ENCODE results near the gene MAP1LC3B. TPM values are rescaled to one million over a fixed set of nuclear protein-coding genes. Genes with fewer than 3 reads are reported as not detected.

Gene MAP1LC3B
- total and polyA plus RNA-seq, 2 experiments from 2014 or later: 73.3 to 134 TPM

DNA sequence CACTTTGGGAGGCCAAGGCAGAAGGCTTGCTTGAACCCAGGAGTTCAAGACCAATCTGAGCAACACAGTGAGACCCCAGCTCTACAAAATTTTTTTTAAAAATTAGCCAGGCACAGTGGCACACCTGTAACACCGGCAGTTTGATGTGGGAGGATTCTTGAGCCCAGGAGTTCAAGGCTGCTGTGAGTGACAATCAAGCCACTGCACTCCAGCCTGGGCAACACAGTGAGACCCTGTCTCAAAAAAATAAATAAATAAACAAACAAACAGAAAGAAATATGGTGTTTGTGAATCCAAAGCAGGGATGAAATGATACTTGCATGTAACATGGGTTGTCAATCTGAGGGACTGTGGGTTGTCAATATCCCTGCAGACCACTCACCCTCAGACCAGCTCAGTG lies 25.2 kb upstream of the MAP1LC3B start:
- no peak for DNase-seq (ENCODE audit: low spot score)
- Histone ChIP-seq H3K4me1 (ENCODE audit: insufficient read depth) (peaks cover 11% of the 10 kb centered on the region), H3K4me2 (no peak overlapping the region), H3K79me2 (peaks cover 80% of the 10 kb centered on the region), H3K36me3 (replicated peaks; ENCODE audit: insufficient read depth, low read depth) (no peaks in the 10 kb centered on the region), H3K4me3 (no peak overlapping the region), H3K9me3 (ENCODE audit: low read depth) (no peaks in the 10 kb centered on the region), H3K27ac (no peak overlapping the region), H4K20me1 (ENCODE audit: insufficient read depth, poor library complexity, severe bottlenecking) (peaks cover 63% of the 10 kb centered on the region), H3K9me2 (replicated peaks; ENCODE audit: insufficient read depth) (no peaks in the 10 kb centered on the region), H3K27me3 (no peaks in the 10 kb centered on the region), H2AFZ (no peak overlapping the region)
- WGBS (ENCODE audit: low lambda C conversion rate, missing lambda C conversion rate): 95% methylated on average over 1 of the region's 1 CpG
- TF ChIP-seq, protein P1, sequence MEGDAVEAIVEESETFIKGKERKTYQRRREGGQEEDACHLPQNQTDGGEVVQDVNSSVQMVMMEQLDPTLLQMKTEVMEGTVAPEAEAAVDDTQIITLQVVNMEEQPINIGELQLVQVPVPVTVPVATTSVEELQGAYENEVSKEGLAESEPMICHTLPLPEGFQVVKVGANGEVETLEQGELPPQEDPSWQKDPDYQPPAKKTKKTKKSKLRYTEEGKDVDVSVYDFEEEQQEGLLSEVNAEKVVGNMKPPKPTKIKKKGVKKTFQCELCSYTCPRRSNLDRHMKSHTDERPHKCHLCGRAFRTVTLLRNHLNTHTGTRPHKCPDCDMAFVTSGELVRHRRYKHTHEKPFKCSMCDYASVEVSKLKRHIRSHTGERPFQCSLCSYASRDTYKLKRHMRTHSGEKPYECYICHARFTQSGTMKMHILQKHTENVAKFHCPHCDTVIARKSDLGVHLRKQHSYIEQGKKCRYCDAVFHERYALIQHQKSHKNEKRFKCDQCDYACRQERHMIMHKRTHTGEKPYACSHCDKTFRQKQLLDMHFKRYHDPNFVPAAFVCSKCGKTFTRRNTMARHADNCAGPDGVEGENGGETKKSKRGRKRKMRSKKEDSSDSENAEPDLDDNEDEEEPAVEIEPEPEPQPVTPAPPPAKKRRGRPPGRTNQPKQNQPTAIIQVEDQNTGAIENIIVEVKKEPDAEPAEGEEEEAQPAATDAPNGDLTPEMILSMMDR (IDR thresholded peaks at IDR 0.05; ENCODE audit: poor library complexity): no peak
- TF ChIP-seq EZH2 (IDR thresholded peaks at IDR 0.05; ENCODE audit: borderline replicate concordance) (no peak), EZH2phosphoT487 (IDR thresholded peaks at IDR 0.05; ENCODE audit: low read depth, severe bottlenecking, unreplicated experiment) (no peak)

DNA sequence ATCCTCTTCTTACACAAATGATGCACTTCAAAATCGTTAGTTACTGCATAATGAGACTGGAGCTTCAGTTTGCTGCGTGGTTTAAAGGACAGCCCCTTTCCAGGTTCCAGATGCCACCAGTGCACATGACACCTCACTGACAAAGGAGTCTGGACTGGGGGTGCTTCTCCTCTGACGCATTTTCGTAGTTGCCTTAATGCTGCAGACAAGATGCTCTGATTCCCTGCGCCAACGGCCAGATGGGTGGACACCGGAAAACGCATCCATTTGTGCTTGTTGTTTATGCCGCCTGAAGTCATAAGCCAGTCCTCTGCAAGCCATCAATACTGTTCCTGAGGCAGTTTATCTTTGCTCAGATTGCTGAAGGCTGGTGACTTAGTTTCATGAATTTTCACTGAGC lies 24.6 kb upstream of the MAP1LC3B start:
- Histone ChIP-seq H3K9me3 (ENCODE audit: low read depth) (no peaks in the 10 kb centered on the region), H3K4me3 (no peak overlapping the region), H2AFZ (no peak overlapping the region), H3K27me3 (no peaks in the 10 kb centered on the region), H3K9me2 (replicated peaks; ENCODE audit: insufficient read depth) (no peaks in the 10 kb centered on the region), H3K36me3 (replicated peaks; ENCODE audit: insufficient read depth, low read depth) (no peaks in the 10 kb centered on the region), H3K79me2 (peaks cover 83% of the 10 kb centered on the region), H3K4me2 (no peak overlapping the region), H3K4me1 (ENCODE audit: insufficient read depth) (peaks cover 11% of the 10 kb centered on the region), H3K27ac (no peak overlapping the region), H4K20me1 (ENCODE audit: insufficient read depth, poor library complexity, severe bottlenecking) (peaks cover 68% of the 10 kb centered on the region)
- WGBS (ENCODE audit: low lambda C conversion rate, missing lambda C conversion rate): 93% methylated on average over 9 of the region's 9 CpGs
- TF ChIP-seq EZH2 (IDR thresholded peaks at IDR 0.05; ENCODE audit: borderline replicate concordance) (no peak), EZH2phosphoT487 (IDR thresholded peaks at IDR 0.05; ENCODE audit: low read depth, severe bottlenecking, unreplicated experiment) (no peak)
- TF ChIP-seq, protein P1 (IDR thresholded peaks at IDR 0.05; ENCODE audit: poor library complexity): no peak
- no peak for DNase-seq (ENCODE audit: low spot score)

DNA sequence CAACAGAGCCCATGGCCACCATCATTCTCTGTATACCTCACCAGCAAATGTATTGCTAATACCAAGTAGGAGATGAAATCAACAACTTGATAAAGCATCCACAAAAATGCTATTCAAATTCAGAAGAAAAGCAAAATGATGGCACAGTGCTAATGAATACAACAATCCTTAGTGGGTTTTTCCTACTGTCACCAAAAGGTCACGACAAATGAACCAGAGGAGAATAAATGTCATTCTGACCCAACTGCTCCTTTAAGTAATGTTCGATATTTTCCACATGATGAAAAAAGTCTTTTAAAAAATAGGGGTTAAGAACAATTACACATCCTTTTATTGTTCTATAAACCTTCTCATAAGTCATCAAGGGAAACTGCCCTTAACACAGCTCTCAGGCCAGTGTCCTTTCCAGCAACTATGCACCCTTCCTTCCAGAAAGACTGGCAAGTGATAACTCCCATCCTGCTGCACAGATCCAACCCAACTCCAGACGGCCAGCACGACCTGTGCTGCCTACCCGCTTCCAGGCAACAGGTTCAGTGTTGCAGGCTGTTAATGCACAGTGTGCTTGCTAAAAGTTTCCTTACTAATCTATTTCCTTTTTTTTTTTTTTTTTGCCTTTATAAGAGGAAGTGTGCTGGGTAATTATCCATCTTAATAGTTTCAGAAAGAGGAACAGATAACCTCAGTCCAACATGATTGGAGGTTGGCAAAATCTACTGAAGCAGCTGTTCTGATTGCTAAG lies 23.9 kb upstream of the MAP1LC3B start:
- H3K79me2 ChIP-seq: peaks cover 85% of the 10 kb centered on the region
- no peak for DNase-seq (ENCODE audit: low spot score)
- no peaks in the 10 kb centered on the region for H3K9me3 ChIP-seq (ENCODE audit: low read depth)
- no peak overlapping the region for H2AFZ ChIP-seq
- no peak for TF ChIP-seq EZH2phosphoT487 (IDR thresholded peaks at IDR 0.05; ENCODE audit: low read depth, severe bottlenecking, unreplicated experiment)
- TF ChIP-seq, protein P1 (IDR thresholded peaks at IDR 0.05; ENCODE audit: poor library complexity): no peak
- TF ChIP-seq EZH2 (IDR thresholded peaks at IDR 0.05; ENCODE audit: borderline replicate concordance): no peak
- no peaks in the 10 kb centered on the region for H3K27me3 ChIP-seq
- H3K4me1 ChIP-seq (ENCODE audit: insufficient read depth): peaks cover 11% of the 10 kb centered on the region
- no peak overlapping the region for H3K4me3 ChIP-seq
- no peaks in the 10 kb centered on the region for H3K9me2 ChIP-seq (replicated peaks; ENCODE audit: insufficient read depth)
- H4K20me1 ChIP-seq (ENCODE audit: insufficient read depth, poor library complexity, severe bottlenecking): peaks cover 68% of the 10 kb centered on the region
- no peak overlapping the region for H3K27ac ChIP-seq
- 92% methylated on average over 5 of the region's 5 CpGs for WGBS (ENCODE audit: low lambda C conversion rate, missing lambda C conversion rate)
- no peaks in the 10 kb centered on the region for H3K36me3 ChIP-seq (replicated peaks; ENCODE audit: insufficient read depth, low read depth)
- no peak overlapping the region for H3K4me2 ChIP-seq
